ENCODE results near the gene BCAR3. TPM values are rescaled to one million over a fixed set of nuclear protein-coding genes. Genes with fewer than 3 reads are reported as not detected.

BCAR3 gene
- total and polyA plus RNA-seq, 4 donors, result 12.2 to 33.3 (median 18.2) TPM

GRCh38 chr1:93687542-93687941, 5.9 kb upstream of the BCAR3 start:
- H3K4me3 ChIP-seq, result no peak overlapping the region
- peaks cover 0 to 7% (median 0%) of the 10 kb centered on the region in 3 donors for H3K27me3 ChIP-seq (ENCODE audit: control insufficient read depth in 3 of 3, insufficient read depth in 3 of 3, low read length in 2 of 3)
- peaks cover 0 to 12% (median 9%) of the 10 kb centered on the region in 5 donors for H3K4me1 ChIP-seq (ENCODE audit: control insufficient read depth in 5 of 5, insufficient read depth in 5 of 5, low read length in 5 of 5)
- no peaks in the 10 kb centered on the region for H3K9me3 ChIP-seq (ENCODE audit: control insufficient read depth in 4 of 4, insufficient read depth in 3 of 4, low read length in 3 of 4)
- DNase-seq (no peak), ATAC-seq (ENCODE audit: insufficient read depth, low FRiP score) (no peak)
- H3K27ac ChIP-seq (ENCODE audit: low read depth in 1 of 2, low read length in 1 of 2), result no peak overlapping the region
- H3K9ac ChIP-seq (ENCODE audit: insufficient read depth in 1 of 2, low read length in 2 of 2), result no peak overlapping the region
- 94 to 99% methylated on average over 2 of the region's 2 CpGs for WGBS, 2 donors
- no peaks in the 10 kb centered on the region for H3K36me3 ChIP-seq (ENCODE audit: control insufficient read depth in 4 of 4, insufficient read depth in 4 of 4, low read length in 4 of 4)
- TF ChIP-seq CTCF (IDR thresholded peaks at IDR 0.05; ENCODE audit: control extremely low read depth, extremely low read depth), result no peak

GRCh38 chr1:93686504-93687250, 5.0 kb upstream of the BCAR3 start:
- H3K36me3 ChIP-seq (ENCODE audit: control insufficient read depth in 4 of 4, insufficient read depth in 4 of 4, low read length in 4 of 4), result no peaks in the 10 kb centered on the region
- WGBS, 2 donors, result 89 to 92% methylated on average over 3 of the region's 3 CpGs
- H3K9ac ChIP-seq (ENCODE audit: insufficient read depth in 1 of 2, low read length in 2 of 2), result no peak overlapping the region
- TF ChIP-seq CTCF (IDR thresholded peaks at IDR 0.05; ENCODE audit: control extremely low read depth, extremely low read depth), result no peak
- peaks cover 0 to 10% (median 1%) of the 10 kb centered on the region in 5 donors for H3K4me1 ChIP-seq (ENCODE audit: control insufficient read depth in 5 of 5, insufficient read depth in 5 of 5, low read length in 5 of 5)
- no peak overlapping the region for H3K4me3 ChIP-seq
- H3K27me3 ChIP-seq (ENCODE audit: control insufficient read depth in 3 of 3, insufficient read depth in 3 of 3, low read length in 2 of 3), result peaks cover 0 to 7% (median 0%) of the 10 kb centered on the region in 3 donors
- no peaks in the 10 kb centered on the region for H3K9me3 ChIP-seq (ENCODE audit: control insufficient read depth in 4 of 4, insufficient read depth in 3 of 4, low read length in 3 of 4)
- ATAC-seq (ENCODE audit: insufficient read depth, low FRiP score) (no peak), DNase-seq (no peak)
- no peak overlapping the region for H3K27ac ChIP-seq (ENCODE audit: low read depth in 1 of 2, low read length in 1 of 2)

- DNase-seq (no peak), ATAC-seq (ENCODE audit: insufficient read depth, low FRiP score) (no peak)
- WGBS, 2 donors, result 84 to 96% methylated on average over 1 of the region's 1 CpG
- no peak for TF ChIP-seq CTCF (IDR thresholded peaks at IDR 0.05; ENCODE audit: control extremely low read depth, extremely low read depth)
- Histone ChIP-seq H3K4me1 (ENCODE audit: control insufficient read depth in 5 of 5, insufficient read depth in 5 of 5, low read length in 5 of 5) (peaks cover 0 to 6% (median 1%) of the 10 kb centered on the region in 5 donors), H3K9me3 (ENCODE audit: control insufficient read depth in 4 of 4, insufficient read depth in 3 of 4, low read length in 3 of 4) (no peaks in the 10 kb centered on the region), H3K4me3 (no peak overlapping the region), H3K27me3 (ENCODE audit: control insufficient read depth in 3 of 3, insufficient read depth in 3 of 3, low read length in 2 of 3) (peaks cover 0 to 7% (median 0%) of the 10 kb centered on the region in 3 donors), H3K27ac (ENCODE audit: low read depth in 1 of 2, low read length in 1 of 2) (no peak overlapping the region), H3K9ac (ENCODE audit: insufficient read depth in 1 of 2, low read length in 2 of 2) (no peak overlapping the region), H3K36me3 (ENCODE audit: control insufficient read depth in 4 of 4, insufficient read depth in 4 of 4, low read length in 4 of 4) (no peaks in the 10 kb centered on the region)
Observed at GRCh38 chr1:93685918-93686317, 4.3 kb upstream of the BCAR3 start.
